GM21576 (cell line): ENCODE results near the gene LMX1B.

Source experiments
- ATAC-seq: cut with Tn5 transposase; IDR thresholded peaks from one replicate; pipeline ENCODE4 v1.9.1; 2021; ENCODE audit warnings: mild to moderate bottlenecking, moderate library complexity; ENCODE audit not compliant: unreplicated experiment

The LMX1B gene

GRCh38 chr9:126693428-126693944, 79.8 kb downstream of the LMX1B start:
- no peak for ATAC-seq

- ATAC-seq: no peak
Observed at GRCh38 chr9:126694206-126695081, 80.7 kb downstream of the LMX1B start.

- no peak for ATAC-seq
Observed at GRCh38 chr9:126695186-126695585, 81.5 kb downstream of the LMX1B start.

GRCh38 chr9:126695701-126696400, 82.1 kb downstream of the LMX1B start:
- no peak for ATAC-seq

- no peak for ATAC-seq
Observed at GRCh38 chr9:126696401-126697145, 82.8 kb downstream of the LMX1B start.

GRCh38 chr9:126697330-126697729, 83.6 kb downstream of the LMX1B start:
- no peak for ATAC-seq

- ATAC-seq: no peak
Observed at GRCh38 chr9:126698251-126698650, 84.5 kb downstream of the LMX1B start.

- ATAC-seq: no peak
Observed at GRCh38 chr9:126698756-126699155, 85.0 kb downstream of the LMX1B start.

GRCh38 chr9:126699401-126699881, 85.7 kb downstream of the LMX1B start:
- no peak for ATAC-seq

GRCh38 chr9:126700296-126700695, 86.6 kb downstream of the LMX1B start:
- no peak for ATAC-seq

- no peak for ATAC-seq
Observed at GRCh38 chr9:126700903-126701812, 87.4 kb downstream of the LMX1B start.

- ATAC-seq: no peak
Observed at GRCh38 chr9:126701813-126702140, 88.0 kb downstream of the LMX1B start.

GRCh38 chr9:126702151-126703001, 88.6 kb downstream of the LMX1B start:
- no peak for ATAC-seq

GRCh38 chr9:126703002-126703865, 89.5 kb downstream of the LMX1B start:
- ATAC-seq: no peak

GRCh38 chr9:126703866-126704156, 90.1 kb downstream of the LMX1B start:
- ATAC-seq: no peak

- ATAC-seq: no peak
Observed at GRCh38 chr9:126704157-126704891, 90.6 kb downstream of the LMX1B start.

- ATAC-seq: peak; percentile 54
Observed at GRCh38 chr9:126704892-126705766, 91.4 kb downstream of the LMX1B start.
